LNCaP clone FGC (cell line): Measurements from ENCODE around the gene PORCN.

ENCODE experiments used
- DNase-seq: peaks from one replicate; pipeline ENCODE4 v3.0.0-alpha.2; 2011; ENCODE audit warnings: low read depth
- H3K4me3 ChIP-seq: 2 replicates; pipeline ENCODE4 v1.5.1; 2011; ENCODE audit warnings: mild to moderate bottlenecking, low read depth, low read length, control low read depth
- TF ChIP-seq, protein P1 (sequence below): IDR thresholded peaks from 2 replicates; pipeline ENCODE4 v1.5.1; 2012; ENCODE audit warnings: mild to moderate bottlenecking; ENCODE audit not compliant: control insufficient read depth, insufficient read depth; ENCODE audit errors: extremely low read depth

The PORCN gene

DNA sequence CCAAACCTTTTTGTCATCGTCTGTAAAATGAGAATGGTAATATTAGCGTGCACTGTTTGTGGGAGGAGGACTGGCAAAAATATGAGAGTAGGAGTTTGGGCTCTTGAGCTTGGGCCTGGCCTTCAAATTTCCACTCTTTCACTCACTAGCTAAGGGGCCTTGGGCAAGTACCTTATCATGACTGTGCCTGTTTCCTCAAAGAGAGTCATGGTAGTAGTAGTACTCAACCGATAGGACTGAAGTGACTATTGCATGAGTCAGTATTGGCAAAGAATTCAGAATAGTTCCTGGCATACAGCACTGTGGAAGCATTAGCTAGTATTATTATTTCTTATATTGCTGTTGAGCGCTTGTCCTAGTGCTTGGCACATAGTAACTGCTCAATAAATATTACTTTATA, 49.5 kb downstream of the PORCN start:
- DNase-seq: no peak
- H3K4me3 ChIP-seq: no peak overlapping the region
- TF ChIP-seq, protein P1, sequence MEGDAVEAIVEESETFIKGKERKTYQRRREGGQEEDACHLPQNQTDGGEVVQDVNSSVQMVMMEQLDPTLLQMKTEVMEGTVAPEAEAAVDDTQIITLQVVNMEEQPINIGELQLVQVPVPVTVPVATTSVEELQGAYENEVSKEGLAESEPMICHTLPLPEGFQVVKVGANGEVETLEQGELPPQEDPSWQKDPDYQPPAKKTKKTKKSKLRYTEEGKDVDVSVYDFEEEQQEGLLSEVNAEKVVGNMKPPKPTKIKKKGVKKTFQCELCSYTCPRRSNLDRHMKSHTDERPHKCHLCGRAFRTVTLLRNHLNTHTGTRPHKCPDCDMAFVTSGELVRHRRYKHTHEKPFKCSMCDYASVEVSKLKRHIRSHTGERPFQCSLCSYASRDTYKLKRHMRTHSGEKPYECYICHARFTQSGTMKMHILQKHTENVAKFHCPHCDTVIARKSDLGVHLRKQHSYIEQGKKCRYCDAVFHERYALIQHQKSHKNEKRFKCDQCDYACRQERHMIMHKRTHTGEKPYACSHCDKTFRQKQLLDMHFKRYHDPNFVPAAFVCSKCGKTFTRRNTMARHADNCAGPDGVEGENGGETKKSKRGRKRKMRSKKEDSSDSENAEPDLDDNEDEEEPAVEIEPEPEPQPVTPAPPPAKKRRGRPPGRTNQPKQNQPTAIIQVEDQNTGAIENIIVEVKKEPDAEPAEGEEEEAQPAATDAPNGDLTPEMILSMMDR: no peak

DNA sequence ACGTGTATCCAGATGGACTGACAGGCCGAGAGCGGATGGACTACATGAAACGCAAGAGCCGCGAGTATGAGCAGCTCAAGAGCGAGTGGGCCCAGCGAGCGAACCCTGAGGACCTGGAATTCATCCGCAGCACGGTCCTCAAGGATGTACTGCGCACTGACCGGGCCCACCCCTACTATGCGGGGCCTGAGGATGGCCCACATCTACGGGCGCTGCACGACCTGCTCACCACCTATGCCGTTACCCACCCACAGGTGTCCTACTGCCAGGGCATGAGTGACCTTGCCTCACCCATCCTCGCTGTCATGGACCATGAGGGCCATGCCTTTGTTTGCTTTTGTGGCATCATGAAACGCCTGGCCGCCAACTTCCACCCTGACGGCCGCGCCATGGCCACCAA, 50.8 kb downstream of the PORCN start:
- no peak overlapping the region for H3K4me3 ChIP-seq
- TF ChIP-seq, protein P1: no peak
- no peak for DNase-seq

DNA sequence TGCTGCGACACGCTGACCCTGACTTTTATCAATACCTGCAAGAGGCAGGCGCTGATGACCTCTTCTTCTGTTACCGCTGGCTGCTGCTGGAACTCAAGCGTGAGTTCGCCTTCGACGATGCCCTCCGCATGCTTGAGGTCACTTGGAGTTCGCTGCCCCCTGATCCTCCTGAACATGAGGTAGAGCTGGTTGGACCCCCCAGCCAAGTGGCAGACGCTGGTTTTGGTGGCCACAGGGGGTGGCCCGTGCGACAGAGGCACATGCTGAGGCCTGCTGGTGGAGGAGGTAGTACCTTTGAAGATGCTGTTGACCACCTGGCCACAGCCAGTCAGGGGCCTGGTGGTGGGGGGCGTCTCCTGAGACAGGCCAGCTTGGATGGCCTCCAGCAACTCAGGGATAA, 51.3 kb downstream of the PORCN start:
- H3K4me3 ChIP-seq: no peak overlapping the region
- TF ChIP-seq, protein P1: no peak
- DNase-seq: no peak

DNA sequence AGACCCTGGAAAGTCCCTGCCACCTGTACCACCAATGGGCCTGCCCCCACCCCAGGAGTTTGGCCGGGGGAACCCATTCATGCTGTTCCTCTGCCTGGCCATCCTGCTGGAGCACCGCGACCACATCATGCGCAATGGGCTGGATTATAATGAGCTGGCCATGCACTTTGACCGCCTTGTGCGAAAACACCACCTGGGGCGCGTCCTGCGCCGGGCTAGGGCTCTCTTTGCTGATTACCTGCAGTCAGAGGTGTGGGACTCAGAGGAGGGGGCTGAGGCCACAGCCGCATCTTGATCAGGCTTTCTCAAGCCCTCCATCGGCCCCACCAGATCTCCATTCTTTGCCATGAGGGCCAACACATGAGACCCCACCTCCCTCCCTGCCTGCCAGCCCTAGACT, 51.9 kb downstream of the PORCN start:
- no peak for DNase-seq
- no peak overlapping the region for H3K4me3 ChIP-seq
- TF ChIP-seq, protein P1: no peak

DNA sequence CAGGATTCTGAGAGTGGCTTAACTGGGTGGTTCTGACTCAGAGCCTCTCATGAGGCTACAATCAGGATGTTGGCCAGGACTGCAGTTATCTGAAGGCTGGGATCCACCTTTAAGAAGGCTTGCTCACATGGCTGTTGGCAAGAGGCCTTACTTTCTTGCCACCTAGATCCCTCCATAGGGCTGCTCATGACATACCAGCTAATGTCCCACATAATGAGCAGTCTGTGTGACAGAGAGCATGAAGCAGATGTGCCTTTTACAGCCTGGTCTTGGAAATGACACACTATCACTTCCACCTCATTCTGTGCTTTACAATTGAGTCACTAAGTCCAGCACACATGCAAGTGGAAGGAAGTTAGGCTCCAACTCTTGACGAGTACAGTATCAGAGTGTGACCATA, 61.2 kb downstream of the PORCN start:
- TF ChIP-seq, protein P1: no peak
- no peak overlapping the region for H3K4me3 ChIP-seq
- DNase-seq: no peak
